HCT116 (cell line): ENCODE measurements around the gene STK32B. TPM values are rescaled to one million over a fixed set of nuclear protein-coding genes. Genes with fewer than 3 reads are reported as not detected.

ENCODE experiments used
- ATAC-seq: fragments of 200-7000 bp; cut with Tn5 transposase; 2 replicates; pipeline ENCODE4 v1.9.1; 2020; ENCODE audit warnings: mild to moderate bottlenecking, moderate library complexity
- BruUV-seq: library from RNA; stranded (reverse); fragments of 400-500 nt; replicated peaks from 2 replicates; lab custom pipeline; 2021; lab: Mats Ljungman, UMichigan
- CTCF ChIA-PET: fragments of 300-600 bp; sonication (Branson Sonifier 250); formaldehyde crosslinking; loops from one replicate; lab custom pipeline; 2021; ENCODE audit warnings: antibody characterized with exemption; lab: Charles Lee
- POLR2A ChIA-PET: fragments of 300-600, 350-600 bp; sonication (Branson Sonifier 250); formaldehyde crosslinking; loops from one replicate; lab custom pipeline; 2021; ENCODE audit warnings: antibody characterized with exemption; lab: Charles Lee
- RAD21 ChIA-PET, 2 experiments: fragments of 300-600 bp; sonication (Branson Sonifier 250); formaldehyde crosslinking; loops; one replicate each; lab custom pipeline; 2023; ENCODE audit warnings: low total read pairs in 2 of 2; ENCODE audit not compliant: uncharacterized antibody in 2 of 2, unreplicated experiment in 2 of 2, low non-redundant PET in 1 of 2; lab: Charles Lee
- DNase-seq: peaks from one replicate; pipeline ENCODE4 v3.0.0-alpha.2; 2010; ENCODE audit warnings: low read depth, low spot score
- H2AFZ ChIP-seq: fragments of 200-600 bp; shearing (Covaris generic), sonication (generic); 2 replicates; pipeline ENCODE4 v1.6.1; 2017; ENCODE audit warnings: low read depth, mixed run types, mixed read lengths, antibody characterized with exemption, low read length; ENCODE audit not compliant: poor library complexity, severe bottlenecking
- H3K27ac ChIP-seq: 2 replicates; pipeline ENCODE4 v1.5.1; 2012; ENCODE audit warnings: low read depth, low read length
- H3K27me3 ChIP-seq: fragments of 200-600 bp; sonication (generic); 2 replicates; pipeline ENCODE4 v1.6.1; 2016; ENCODE audit warnings: mixed run types, low read length, mixed read lengths; ENCODE audit not compliant: insufficient read depth
- H3K36me3 ChIP-seq, 2 experiments: fragments of 200-500 bp in 1 of 2; fragments of 200-600 bp in 1 of 2; sonication (Bioruptor generic) in 1 of 2; sonication (generic) in 1 of 2; 2 replicates each; pipeline versions ENCODE4 v1.5.1 to v1.6.1; 2014 to 2016; ENCODE audit warnings: low read length in 2 of 2, inconsistent platforms in 1 of 2, mixed read lengths in 1 of 2, mixed run types in 1 of 2; ENCODE audit not compliant: insufficient read depth in 2 of 2, control insufficient read depth in 1 of 2
- H3K4me1 ChIP-seq, 2 experiments: fragments of 200-600 bp in 1 of 2; sonication (generic) in 1 of 2; 2 replicates each; pipeline versions ENCODE4 v1.5.1 to v1.6.1; 2012 to 2017; ENCODE audit warnings: low read length in 2 of 2, inconsistent platforms in 1 of 2, mild to moderate bottlenecking in 1 of 2, mixed read lengths in 1 of 2, mixed run types in 1 of 2, moderate library complexity in 1 of 2; ENCODE audit not compliant: insufficient read depth in 2 of 2, control insufficient read depth in 1 of 2
- H3K4me2 ChIP-seq: fragments of 200-600 bp; sonication (generic); 2 replicates; pipeline ENCODE4 v1.6.1; 2017; ENCODE audit warnings: mixed run types, low read length, mixed read lengths
- H3K4me3 ChIP-seq, 2 experiments: fragments of 200-600 bp in 1 of 2; sonication (generic) in 1 of 2; replicated peaks in 1 of 2; 2 replicates each; pipeline ENCODE4 v1.5.1; 2011 to 2016; ENCODE audit warnings: low read length in 2 of 2, control low read depth in 1 of 2, low read depth in 1 of 2, mild to moderate bottlenecking in 1 of 2, mixed read lengths in 1 of 2, mixed run types in 1 of 2
- H3K79me2 ChIP-seq: fragments of 200-600 bp; sonication (generic); 2 replicates; pipeline ENCODE4 v1.6.1; 2017; ENCODE audit warnings: mild to moderate bottlenecking, mixed run types, low read length, moderate library complexity, mixed read lengths; ENCODE audit not compliant: insufficient read depth
- H3K9ac ChIP-seq: fragments of 200-600 bp; sonication (generic); 2 replicates; pipeline ENCODE4 v1.6.1; 2016; ENCODE audit warnings: low read length, mixed read lengths
- H3K9me2 ChIP-seq: fragments of 200-600 bp; sonication (generic), shearing (Covaris generic); 2 replicates; pipeline ENCODE4 v1.6.1; 2017; ENCODE audit warnings: mixed run types, mild to moderate bottlenecking, moderate library complexity; ENCODE audit not compliant: insufficient read depth
- H3K9me3 ChIP-seq, 2 experiments: fragments of 200-500 bp in 1 of 2; fragments of 200-600 bp in 1 of 2; sonication (Bioruptor generic) in 1 of 2; sonication (generic) in 1 of 2; 2 replicates each; pipeline ENCODE4 v1.6.1; 2014 to 2017; ENCODE audit warnings: low read length in 2 of 2, mixed read lengths in 2 of 2, inconsistent platforms in 1 of 2, low read depth in 1 of 2, mild to moderate bottlenecking in 1 of 2, mixed run types in 1 of 2, moderate library complexity in 1 of 2; ENCODE audit not compliant: control insufficient read depth in 1 of 2, insufficient read depth in 1 of 2
- H4K20me1 ChIP-seq: fragments of 200-600 bp; sonication (generic), shearing (Covaris generic); 2 replicates; pipeline ENCODE4 v1.6.1; 2017; ENCODE audit warnings: mixed run types, mild to moderate bottlenecking, moderate library complexity; ENCODE audit not compliant: insufficient read depth
- ATF3 ChIP-seq: IDR thresholded peaks from 2 replicates; pipeline ENCODE4 v1.6.1; 2012
- CEBPB ChIP-seq: IDR thresholded peaks from 2 replicates; pipeline ENCODE4 v1.6.1; 2012; ENCODE audit warnings: low read depth
- EGR1 ChIP-seq: IDR thresholded peaks from 2 replicates; pipeline ENCODE4 v1.6.1; 2012; ENCODE audit warnings: low read depth
- ELF1 ChIP-seq: IDR thresholded peaks from 2 replicates; pipeline ENCODE4 v1.6.1; 2012; ENCODE audit warnings: low read depth, borderline replicate concordance
- JUND ChIP-seq: IDR thresholded peaks from 2 replicates; pipeline ENCODE4 v1.6.1; 2012
- POLR2A ChIP-seq: IDR thresholded peaks from 2 replicates; pipeline ENCODE4 v1.7.0; 2011; ENCODE audit warnings: borderline replicate concordance; ENCODE audit not compliant: insufficient read depth, insufficient read length; ENCODE audit errors: extremely low read depth
- SIN3A ChIP-seq: IDR thresholded peaks from 2 replicates; pipeline ENCODE4 v1.6.1; 2012; ENCODE audit warnings: low read depth
- SP1 ChIP-seq: IDR thresholded peaks from 2 replicates; pipeline ENCODE4 v1.6.1; 2012; ENCODE audit warnings: low read depth
- TCF7L2 ChIP-seq: IDR thresholded peaks from 2 replicates; pipeline ENCODE4 v1.7.0; 2011; ENCODE audit warnings: borderline replicate concordance, inconsistent platforms; ENCODE audit not compliant: insufficient read depth, insufficient read length; ENCODE audit errors: extremely low read depth
- YY1 ChIP-seq: IDR thresholded peaks from 2 replicates; pipeline ENCODE4 v1.6.1; 2011; ENCODE audit warnings: low read length, low read depth, moderate library complexity, mild to moderate bottlenecking; ENCODE audit not compliant: insufficient replicate concordance; ENCODE audit errors: extremely low read depth
- ZFX ChIP-seq: fragments of 450-650 bp; IDR thresholded peaks from 2 replicates; pipeline ENCODE4 v1.6.1; 2017
- intact Hi-C: fragments of 100-400 bp; cut with micrococcal nuclease; formaldehyde crosslinking; loops from 2 replicates; pipeline ENCODE4 v1.10.0; 2022
- total RNA-seq: library from RNA; stranded (reverse); gene quantifications from one replicate; pipeline ENCODE4 v1.2.1, GENCODE V29; 2021; ENCODE audit not compliant: unreplicated experiment
- TF ChIP-seq, protein P1 (sequence below): IDR thresholded peaks from 2 replicates; pipeline ENCODE4 v1.6.1; 2012; ENCODE audit warnings: low read depth

STK32B gene
- total RNA-seq, 1 experiment from 2014 or later, result not detected

DNA sequence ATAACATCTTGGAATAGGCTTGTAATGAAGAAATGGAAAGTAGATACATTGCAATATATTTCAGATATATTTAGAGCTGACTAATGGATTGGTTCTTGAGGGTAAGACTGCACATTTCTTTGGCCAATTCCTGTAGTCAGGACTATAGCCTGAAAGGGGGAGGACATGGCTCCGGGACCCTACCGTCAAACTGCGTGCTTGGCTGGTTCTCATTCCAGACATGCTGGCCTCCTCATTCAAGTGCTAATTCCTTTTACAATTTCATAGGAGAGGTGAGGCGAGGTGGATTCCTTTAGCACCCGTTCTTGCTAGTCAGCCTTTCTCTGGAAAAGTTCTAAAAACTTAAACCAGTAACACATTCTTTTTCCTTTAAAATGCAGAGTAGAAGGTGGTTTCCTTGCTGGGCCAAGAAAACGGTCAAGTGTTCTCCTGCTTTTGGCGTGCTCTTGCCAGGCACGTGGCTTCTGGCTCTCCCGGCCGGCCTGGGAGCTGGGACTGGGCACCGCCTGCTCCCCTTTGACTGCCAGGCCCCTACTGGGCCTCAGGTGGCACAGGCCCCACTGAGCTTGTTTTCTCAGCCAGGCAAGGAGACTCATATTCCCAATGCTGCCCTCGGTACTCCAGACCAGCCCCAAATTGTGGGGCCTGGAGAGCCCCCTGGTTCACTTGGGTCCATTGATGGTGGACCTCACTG lies 167.2 kb downstream of the STK32B start:
- intact Hi-C loops, result no loop called here
- ChIA-PET CTCF (no interaction called here), POLR2A (no interaction called here), RAD21 (no interaction called here)
- DNase-seq (no peak), ATAC-seq (no peak)
- BruUV-seq, result no TSS peak
- Histone ChIP-seq H3K27me3 (peaks cover 30% of the 10 kb centered on the region), H3K27ac (no peak overlapping the region), H3K4me2 (no peak overlapping the region), H3K4me3 (no peak overlapping the region), H3K79me2 (no peaks in the 10 kb centered on the region), H3K9me3 (no peaks in the 10 kb centered on the region; a peak in 1 of 4 replicates), H3K36me3 (no peaks in the 10 kb centered on the region), H3K9ac (no peak overlapping the region), H4K20me1 (no peaks in the 10 kb centered on the region), H3K9me2 (no peaks in the 10 kb centered on the region), H3K4me1 (no peaks in the 10 kb centered on the region), H2AFZ (no peak overlapping the region)
- TF ChIP-seq EGR1 (no peak), ELF1 (no peak), ATF3 (no peak), POLR2A (no peak), YY1 (no peak), JUND (no peak), CEBPB (no peak), SIN3A (no peak), SP1 (no peak)

- TF ChIP-seq ZFX, result no peak
- no peak for TF ChIP-seq TCF7L2
- TF ChIP-seq, protein P1, sequence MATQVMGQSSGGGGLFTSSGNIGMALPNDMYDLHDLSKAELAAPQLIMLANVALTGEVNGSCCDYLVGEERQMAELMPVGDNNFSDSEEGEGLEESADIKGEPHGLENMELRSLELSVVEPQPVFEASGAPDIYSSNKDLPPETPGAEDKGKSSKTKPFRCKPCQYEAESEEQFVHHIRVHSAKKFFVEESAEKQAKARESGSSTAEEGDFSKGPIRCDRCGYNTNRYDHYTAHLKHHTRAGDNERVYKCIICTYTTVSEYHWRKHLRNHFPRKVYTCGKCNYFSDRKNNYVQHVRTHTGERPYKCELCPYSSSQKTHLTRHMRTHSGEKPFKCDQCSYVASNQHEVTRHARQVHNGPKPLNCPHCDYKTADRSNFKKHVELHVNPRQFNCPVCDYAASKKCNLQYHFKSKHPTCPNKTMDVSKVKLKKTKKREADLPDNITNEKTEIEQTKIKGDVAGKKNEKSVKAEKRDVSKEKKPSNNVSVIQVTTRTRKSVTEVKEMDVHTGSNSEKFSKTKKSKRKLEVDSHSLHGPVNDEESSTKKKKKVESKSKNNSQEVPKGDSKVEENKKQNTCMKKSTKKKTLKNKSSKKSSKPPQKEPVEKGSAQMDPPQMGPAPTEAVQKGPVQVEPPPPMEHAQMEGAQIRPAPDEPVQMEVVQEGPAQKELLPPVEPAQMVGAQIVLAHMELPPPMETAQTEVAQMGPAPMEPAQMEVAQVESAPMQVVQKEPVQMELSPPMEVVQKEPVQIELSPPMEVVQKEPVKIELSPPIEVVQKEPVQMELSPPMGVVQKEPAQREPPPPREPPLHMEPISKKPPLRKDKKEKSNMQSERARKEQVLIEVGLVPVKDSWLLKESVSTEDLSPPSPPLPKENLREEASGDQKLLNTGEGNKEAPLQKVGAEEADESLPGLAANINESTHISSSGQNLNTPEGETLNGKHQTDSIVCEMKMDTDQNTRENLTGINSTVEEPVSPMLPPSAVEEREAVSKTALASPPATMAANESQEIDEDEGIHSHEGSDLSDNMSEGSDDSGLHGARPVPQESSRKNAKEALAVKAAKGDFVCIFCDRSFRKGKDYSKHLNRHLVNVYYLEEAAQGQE, result peak; percentile 57
- BruUV-seq, result no TSS peak
- no peak overlapping the region for H2AFZ ChIP-seq
- H3K36me3 ChIP-seq, result no peaks in the 10 kb centered on the region
- DNase-seq (no peak), ATAC-seq (no peak)
- no peak overlapping the region for H3K9ac ChIP-seq
- H3K4me2 ChIP-seq, result no peak overlapping the region
- H3K4me3 ChIP-seq, result no peak overlapping the region
- no peaks in the 10 kb centered on the region for H3K9me2 ChIP-seq
- POLR2A ChIA-PET, result no interaction called here
- no peak overlapping the region for H3K27ac ChIP-seq
- no peaks in the 10 kb centered on the region for H4K20me1 ChIP-seq
- CTCF ChIA-PET, result no interaction called here
- no peaks in the 10 kb centered on the region; a peak in 1 of 4 replicates for H3K9me3 ChIP-seq
- H3K4me1 ChIP-seq, result no peaks in the 10 kb centered on the region
- RAD21 ChIA-PET, result no interaction called here
- intact Hi-C loops, result no loop called here
- H3K79me2 ChIP-seq, result no peaks in the 10 kb centered on the region
- H3K27me3 ChIP-seq, result peaks cover 26% of the 10 kb centered on the region
These were observed 168.7 kb downstream of the STK32B start for GRCh38 chr4:5220028-5220427.
